ENCODE measurements around the gene PRR22. TPM values are rescaled to one million over a fixed set of nuclear protein-coding genes. Genes with fewer than 3 reads are reported as not detected.
"Not testable (repeated sequence)": the region's sequence is repeated elsewhere in the genome, so short reads cannot be mapped to it uniquely, and the experiment has no call there.

PRR22 gene
- polyA plus RNA-seq, 1 donor: 2.2 TPM

DNA sequence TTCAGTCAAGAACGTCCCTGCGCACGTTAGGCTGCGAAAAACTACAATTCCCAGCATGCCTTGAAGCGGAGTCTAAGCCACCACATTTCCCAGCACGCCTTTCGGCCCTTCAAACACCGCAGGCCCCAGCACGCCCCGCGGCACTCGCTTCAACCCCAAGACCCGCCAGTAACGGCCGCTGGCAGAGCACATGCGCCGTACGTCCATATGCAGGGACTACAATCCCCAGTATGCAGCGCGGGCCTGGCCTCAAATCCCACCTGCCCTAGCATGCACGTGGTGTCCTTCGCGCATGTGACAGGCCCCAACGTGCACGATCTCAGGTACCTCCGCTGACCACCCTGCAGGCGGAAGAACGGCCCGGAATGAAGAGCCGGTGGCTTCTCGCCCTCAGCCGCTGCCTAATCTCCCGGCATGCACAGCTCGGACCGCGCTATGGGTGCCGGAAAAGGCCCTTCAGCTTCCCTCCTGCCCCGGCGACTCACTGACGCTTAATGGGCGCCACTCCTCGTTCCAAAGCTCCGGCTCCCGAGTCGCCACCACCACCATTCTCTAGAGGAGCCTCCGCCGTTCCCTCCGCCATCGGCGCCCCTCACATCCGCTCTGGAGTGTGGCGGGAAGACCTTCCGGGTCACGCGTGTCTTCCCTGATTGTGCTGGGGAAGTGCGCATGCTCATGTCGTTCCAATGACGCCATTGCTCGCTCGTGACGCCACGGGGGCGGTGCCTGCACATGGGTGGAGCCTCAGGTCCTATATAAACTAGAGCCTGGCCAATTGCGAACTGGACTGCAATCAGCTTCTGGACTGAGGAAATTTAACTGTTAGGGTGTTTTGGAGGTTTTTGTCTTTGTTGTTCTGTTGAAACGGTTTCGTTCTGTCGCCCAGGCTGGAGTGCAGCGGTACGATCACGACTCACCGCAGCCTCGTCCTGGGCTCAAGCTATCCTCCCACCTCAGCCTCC, 6.3 kb upstream of the PRR22 start, which contains the start of gene DUS3L:
Gene DUS3L, minus strand, starts transcription at position 605 of the 962 bp plus-strand sequence. Its CDS starts 22 bp downstream, at position 583.
- peak; percentile 93 for DNase-seq (ENCODE audit: low read depth)

DNA sequence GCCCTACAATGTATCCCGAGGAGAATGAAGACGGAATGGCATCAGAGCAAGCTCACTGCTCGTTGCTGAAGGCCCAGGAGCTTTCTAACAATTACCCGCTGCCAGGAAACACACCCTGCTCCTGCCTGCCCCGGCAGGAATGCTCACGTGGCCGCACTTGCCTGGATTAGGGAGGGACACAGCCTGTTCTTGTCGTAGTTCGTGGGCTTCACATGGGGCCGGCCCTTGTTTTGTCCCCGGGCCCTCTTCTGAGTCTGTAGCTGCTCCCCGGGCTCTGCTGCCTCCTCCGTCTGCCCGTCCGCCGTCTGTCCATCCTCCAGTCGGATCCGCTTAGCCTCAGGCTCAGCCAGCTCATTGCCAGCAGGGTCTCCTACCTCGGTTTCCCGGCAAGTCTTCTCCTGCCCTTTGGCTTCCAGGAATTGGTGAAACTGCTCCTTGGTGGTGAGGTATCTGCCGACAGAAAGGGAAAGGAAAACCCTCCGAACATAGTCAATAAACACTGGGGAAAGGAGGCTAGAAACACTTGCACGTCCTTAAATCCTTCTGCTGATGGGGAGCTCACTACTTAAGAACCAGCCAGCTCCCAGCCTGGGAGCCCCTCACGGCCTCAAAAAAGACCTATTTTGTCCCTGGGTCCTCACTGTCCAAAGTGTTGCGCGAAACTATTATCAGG, 5.5 kb upstream of the PRR22 start:
- DNase-seq (ENCODE audit: low read depth): no peak

DNA sequence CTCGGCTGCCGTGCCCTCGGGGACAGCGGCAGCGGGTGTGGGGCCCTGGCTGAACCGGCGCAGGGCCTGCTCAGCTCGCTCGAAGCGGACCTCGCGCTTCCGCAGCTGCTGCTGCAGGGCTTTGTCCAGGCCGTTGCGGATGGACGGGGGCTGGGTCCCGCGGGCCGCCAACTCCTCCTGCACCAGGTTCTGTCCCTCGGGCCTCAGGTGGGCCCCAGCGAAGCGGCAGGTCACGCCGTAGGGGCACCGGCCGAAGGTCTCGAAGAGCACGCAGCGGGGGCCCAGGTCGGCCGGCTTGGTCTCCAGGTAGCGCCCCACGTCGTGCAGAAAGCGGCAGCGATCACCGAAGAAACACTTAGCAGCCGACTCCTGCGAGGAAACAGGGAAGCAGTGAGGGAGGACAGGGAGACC, 4.8 kb upstream of the PRR22 start:
- no peak for DNase-seq (ENCODE audit: low read depth)

DNA sequence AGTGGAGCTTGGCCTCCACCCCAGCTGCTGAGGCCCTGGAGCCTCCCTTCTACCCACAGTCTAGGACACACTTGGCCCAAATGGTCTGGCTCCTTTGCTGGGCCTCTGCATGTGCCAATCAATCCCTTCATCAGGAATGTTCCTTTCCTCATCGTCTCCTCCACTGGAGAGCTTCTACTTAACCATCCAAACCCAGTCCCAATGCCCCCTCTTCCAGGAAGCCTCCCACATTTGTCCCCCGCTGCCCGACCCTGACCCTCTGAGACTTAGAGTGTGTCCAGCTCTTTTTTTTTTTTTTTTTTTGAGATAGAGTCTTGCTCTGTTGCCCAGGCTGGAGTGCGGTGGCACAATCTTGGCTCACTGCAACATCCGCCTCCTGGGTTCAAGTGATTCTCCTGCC, 3.9 kb upstream of the PRR22 start:
- no peak for DNase-seq (ENCODE audit: low read depth)

DNA sequence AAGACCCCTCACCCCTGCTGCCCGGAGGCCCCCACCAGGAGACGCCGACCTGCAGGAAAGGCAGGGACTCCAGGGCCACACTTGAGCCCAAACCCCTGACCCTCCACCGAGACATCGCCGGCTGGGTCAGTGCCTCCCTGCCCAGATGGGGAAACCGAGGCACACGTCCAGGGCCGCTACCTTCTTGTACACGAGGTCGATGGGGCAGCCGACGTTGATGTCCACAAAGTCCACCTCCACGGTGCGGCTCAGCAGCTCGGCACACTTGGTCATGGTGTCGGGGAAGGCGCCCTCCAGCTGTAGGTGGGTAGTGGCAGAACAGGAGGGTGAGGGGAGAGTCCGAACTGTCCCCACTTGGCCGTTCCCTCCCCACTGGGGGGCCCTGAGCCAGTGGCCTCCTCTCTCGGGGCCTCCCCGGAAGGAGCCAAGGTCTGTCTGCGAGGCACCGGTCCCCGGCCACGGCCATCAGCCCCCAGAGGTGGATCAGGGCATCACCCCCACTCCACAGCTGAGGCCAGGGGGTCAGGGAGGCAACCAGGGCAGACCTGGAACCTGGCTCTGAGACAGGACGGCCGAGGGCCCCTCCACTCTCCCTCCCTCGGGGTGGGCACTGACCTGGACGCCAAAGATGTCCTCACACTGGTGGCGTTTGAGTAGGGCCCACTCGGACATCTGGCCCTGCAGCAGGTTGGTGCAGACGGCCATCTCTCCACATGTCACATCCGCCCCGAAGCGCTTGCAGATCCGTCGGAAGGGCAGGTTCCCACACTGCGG, 3.0 kb upstream of the PRR22 start:
- no peak for DNase-seq (ENCODE audit: low read depth)

DNA sequence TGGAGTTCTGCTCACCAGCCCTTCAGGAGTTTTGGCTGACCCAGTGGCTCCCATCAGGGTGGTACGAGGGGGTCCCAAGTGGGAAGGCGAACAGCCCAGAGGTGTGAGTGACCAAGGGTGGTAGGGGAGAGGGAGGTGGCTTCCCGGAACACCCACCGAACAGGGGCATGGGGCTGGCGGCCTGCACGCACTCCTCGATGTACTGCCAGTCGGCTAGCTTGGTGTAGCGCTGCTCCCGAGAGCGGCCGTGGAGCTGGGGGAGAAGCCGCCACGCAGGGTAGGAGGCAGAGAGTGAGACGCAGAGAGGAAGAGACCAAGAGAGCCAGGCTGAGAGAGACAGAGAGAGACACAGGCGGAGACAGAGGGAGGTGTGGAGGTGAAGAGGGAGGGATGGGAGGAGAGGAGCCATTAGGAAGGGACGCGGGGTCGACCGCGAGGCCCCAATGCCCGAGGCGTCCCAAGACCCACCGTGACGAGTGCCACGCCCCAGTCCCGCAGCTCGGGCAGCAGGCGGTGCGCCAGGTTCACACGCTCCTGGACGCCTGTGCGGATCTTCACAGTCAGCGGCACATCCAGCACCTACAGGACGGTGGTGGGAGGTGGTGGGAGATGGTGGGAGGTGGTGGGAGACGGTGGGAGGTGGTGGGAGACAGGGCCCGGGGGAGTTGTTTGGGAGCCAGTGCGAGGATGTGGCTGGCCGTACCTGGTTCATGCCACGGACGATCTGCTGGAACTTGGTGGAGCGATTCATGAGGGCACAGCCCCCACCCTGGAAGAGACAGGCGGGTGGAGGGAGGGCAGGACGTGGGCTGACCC, 2.3 kb upstream of the PRR22 start:
- DNase-seq (ENCODE audit: low read depth): no peak

DNA sequence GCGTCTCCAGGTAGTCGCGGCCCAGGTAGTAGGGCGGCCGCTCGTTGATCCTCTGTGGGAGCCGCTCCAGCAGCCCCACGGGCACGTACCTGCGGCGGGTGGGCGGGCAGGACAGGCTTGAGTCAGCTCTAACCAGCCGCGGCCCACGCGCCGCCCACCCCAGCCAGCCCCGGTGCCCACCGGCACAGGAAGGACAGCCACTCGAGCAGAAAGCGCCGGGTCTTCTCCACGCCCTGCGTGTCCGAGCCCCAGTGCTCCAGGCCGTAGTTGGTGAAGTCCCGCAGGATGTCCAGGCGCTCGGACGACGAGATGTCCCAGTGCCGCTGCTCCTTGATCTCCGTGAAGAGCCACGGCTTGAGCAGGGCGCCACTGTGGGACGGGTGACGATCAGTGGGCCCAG, 877 bp upstream of the PRR22 start:
- no peak for DNase-seq (ENCODE audit: low read depth)

DNA sequence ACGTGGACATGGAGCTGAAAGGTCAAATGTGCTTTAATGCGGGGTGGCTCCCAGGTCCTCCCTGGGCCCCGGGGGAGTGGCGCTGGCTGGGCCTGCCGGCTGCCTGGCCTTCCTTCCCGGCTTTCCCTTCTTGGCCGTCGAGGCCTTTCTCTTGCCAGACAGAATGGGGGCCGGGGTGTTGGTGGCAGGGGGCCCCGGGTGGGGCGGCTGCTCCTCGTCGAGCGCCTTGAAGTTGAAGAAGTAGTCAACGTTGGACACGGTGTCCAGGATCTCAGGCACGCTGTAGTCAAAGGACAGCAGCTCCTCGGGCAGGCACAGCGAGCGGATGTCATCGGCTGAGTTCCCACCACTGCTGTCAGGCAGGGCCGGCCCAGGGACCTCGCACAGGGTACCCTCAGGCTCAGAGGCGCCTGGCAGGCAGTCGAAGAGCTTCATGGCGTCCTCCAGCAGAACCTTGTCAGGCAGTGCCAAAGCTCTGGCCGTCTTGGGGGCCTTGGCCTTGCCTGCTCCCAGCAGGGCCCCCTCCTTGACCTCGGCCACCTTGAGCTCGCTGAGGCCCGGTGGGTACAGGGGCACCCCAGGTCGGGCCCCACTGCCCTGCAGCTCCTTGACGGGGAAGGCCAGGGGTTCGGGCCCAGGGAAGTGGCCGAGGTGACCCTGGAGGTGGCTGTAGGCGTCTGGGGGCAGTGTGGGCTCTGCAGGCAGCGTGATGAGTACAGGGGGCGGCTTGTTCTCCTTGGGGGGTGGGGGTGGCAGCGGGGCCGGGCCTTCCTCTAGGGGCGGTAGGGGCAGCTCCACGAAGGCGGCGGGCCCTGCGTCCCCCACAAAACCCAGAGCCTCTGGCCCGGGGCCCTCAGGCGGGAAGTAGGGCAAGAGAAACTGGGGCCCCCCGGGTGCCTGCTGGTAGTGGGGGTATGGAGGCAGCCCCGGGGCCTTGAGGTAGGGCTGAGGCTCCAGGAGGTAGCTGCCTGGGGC, 1.3 kb downstream of the PRR22 start:
- no peak for DNase-seq (ENCODE audit: low read depth)

DNA sequence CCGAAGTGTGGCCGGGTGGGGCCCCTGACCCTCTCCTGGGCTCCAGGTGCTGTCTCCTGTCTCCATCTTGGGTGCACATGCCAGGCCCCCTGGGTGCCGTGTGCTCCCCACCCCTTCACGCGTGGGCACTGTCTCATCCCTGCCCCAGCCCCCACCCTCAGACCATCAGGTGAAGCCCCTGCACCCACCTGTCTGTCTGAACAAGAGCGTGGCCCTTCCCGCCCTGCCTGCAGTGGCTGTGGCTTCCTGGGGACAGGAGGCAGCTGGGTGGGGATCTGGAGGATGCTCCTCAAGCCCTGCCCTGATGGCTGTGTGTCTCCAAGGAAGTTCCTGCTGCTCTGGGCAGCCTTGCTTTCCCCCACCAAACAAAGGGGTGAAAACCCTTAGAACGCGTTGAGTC, 2.2 kb downstream of the PRR22 start:
- no peak for DNase-seq (ENCODE audit: low read depth)

DNA sequence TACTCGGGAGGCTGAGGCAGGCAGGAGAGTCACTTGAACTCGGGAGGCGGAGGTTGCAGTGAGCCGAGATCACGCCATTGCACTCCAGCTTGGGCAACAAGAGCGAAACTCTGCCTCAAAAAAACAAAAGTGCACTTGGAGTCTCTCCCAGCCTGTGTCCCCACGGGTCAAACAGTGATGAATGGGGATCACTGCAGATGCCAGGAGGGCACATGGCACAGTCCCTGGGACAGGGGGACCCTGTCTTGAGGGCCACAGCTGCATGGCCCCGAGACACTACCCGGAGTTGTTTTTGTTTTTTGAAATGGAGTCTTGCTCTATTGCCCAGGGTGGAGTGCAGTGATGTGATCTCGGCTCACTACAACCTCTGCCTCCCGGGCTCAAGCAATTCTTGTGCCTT, 3.6 kb downstream of the PRR22 start:
- not testable (repeated sequence) for DNase-seq (ENCODE audit: low read depth)

DNA sequence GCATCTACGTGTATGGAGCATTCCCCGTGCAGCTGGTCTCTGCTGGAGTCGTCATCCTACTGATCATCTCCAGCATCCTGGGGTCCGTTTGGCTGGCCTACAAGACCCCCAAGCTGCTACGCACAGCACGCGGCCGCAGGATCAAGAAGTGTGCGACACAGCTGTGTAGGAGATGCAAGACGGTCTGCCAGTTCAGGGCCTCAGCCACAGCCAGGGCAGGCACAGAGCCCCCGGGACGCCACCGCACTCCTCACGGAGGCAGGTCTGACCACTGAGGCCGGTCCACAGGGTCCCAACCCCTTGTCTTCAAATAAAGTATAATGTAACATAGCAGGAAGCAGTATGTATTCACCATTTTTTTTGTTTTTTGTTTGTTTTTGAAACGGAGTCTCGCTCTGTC, 6.1 kb downstream of the PRR22 start:
- no peak for DNase-seq (ENCODE audit: low read depth)

DNA sequence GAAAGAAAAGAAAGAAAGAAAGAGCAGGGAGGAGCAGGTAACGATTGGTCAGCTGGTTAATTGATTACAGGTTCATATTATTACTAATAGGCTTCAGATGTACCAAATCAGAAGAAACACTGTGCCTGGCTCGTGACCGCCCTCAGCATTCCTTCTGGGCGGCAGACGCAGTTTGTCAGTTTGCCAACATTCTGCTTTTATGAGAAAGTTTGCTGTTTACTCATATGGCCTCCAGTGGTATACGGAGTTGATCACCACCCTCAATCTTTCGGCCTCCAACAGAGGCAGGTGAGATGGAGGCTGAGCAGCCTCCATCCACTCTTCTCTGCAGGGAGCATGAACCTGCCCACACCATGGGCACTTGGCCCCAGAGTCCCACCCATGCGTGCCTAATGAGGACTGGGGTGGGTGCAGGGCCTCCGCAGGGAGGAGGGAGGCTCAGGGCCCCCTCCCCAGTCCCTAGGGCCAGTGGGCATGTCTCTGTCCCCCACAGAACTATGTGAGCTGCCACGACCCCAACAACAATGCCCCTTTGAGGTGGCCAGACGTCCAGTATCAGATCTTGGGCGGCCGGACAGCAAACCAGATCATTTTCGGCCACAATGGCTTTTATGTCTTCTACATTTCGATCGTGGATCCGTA, 8.8 kb downstream of the PRR22 start:
- no peak for DNase-seq (ENCODE audit: low read depth)

DNA sequence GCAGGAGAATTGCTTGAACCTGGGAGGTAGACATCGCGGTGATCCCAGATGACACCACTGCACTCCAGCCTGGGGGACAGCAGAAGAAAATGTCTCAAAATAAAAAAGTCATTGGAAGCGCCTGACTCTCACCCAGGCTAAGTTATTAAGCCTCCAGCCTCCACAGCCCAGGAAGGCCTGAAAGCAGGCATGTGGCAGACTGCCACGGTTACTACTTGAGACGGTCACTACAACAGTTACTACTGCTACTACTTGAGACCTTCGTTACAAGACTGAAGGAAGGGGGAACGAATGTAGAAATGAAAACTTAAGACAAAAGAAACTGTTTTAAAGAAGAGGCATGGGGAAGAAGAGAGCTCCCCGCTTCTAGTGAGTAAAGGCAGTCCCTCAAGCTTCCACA, 9.6 kb downstream of the PRR22 start:
- no peak for DNase-seq (ENCODE audit: low read depth)

DNA sequence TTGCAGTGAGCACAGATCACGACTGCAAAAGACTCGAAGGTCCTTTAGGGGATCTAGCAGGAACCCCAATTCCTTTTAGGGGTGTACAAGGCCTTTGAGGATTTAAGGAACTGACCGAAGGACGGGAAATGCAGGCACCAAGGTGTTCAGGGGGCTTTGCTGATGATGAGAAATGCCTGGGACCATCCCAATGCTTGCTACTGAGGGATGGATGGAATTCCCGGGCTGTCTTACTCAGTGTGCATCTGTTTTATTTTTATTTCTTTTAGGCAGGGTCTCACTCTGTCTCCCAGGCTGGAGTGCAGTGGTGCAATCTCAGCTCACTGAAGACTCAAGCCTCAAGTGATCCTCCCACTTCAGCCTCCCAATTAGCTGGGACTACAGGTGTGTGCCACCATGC, 11.3 kb downstream of the PRR22 start:
- no peak for DNase-seq (ENCODE audit: low read depth)

DNA sequence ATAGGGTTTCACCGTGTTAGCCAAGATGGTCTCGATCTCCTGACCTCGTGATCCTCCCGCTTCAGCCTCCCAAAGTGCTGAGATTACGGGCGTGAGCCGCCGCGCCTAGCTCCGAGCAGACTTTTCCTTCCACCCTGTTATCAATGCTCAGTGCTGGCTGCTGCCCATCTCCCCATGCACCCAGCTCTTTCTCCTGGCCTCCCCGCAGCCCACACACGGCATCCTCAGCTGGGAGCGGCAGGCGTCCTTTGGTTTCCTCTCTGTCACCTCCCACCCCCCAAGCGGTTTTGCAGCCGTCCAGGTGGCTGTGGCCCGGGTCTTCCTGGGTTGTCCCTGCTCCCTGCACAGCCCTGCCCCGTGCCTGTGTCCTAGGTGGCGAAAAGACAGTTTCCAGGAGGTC, 12.1 kb downstream of the PRR22 start:
- DNase-seq (ENCODE audit: low read depth): no peak

DNA sequence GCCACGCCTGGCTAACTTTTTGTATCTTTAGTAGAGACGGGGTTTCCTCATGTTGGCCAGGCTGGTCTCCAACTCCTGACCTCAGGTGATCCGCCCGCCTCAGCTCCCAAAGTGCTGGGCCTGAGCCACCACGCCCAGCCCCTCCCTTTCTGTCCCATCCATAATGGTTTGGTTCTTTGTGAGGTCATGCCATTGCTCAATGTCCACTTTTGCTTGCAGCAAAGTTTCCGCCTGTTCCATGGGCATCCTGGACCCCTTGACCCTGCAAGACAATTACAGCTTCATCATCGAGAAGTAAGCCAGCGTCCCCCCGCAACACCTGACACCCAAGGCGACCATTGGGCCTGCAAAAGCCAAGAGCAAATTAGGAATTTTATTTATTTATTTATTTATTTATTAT, 16.6 kb downstream of the PRR22 start:
- DNase-seq (ENCODE audit: low read depth): no peak

DNA sequence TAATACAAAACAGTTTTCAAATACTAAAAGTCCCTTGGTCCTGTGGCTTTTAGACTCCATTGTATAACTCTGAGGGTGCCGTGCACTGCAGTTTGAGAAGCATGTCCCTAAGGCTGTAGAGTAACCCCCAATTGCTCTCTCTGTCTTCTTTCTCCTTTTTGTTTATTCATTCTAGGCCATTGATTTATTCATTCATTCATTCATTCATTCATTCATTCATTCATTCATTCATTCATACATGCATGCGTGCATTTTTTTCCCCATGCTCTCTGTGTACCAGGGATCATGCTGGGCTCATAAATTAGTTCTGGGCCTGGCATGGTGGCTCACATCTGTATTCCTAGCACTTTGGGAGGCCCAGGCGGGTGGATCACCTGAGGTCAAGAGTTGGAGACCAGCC, 19.3 kb downstream of the PRR22 start:
- no peak for DNase-seq (ENCODE audit: low read depth)

DNA sequence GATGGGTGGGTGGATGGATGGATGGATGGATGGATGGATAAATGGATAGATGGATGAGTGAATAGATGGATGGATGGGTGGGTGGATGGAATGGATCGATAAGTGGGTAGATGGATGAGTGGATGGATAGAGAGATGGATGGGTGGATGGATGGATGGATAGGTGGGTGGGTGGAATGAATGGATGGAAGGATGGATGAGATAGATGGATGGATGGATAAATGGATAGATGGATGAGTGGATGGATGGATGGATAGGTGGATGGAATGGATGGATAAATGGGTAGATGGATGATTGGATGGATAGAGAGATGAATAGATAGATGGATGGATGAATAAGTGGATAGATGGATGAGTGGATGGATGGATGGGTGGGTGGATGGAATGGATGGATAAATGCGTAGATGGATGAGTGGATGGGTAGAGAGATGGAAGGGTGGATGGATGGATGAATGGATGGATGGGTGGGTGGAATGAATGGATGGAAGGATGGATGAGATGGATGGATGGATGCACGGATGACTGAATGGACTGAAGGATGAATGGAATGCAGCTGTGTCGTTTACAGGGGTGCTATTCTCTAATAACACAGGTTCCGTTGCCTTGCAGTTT, 21.8 kb downstream of the PRR22 start:
- DNase-seq (ENCODE audit: low read depth): no peak

DNA sequence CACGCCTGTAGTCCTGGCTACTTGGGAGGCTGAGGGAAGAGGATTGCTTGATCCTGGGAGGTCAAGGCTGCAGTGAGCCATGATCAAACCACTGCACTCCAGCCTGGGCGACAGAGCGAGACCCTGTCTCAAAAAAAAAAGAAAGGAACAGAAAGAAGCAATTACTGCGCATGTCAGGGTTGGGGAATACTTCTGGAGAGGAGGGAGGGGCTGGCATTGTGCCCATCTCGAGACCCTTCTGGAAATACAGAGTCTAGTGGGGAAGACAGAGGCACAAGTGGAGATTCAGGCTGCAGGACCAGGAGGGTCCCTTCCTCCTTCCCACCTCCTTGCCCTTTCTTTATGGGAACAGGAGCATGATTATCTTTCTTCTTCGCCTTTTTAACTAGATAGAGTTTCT, 30.8 kb downstream of the PRR22 start:
- DNase-seq (ENCODE audit: low read depth): no peak
